BE2C (cell line): ENCODE data around the gene MDM2.
"Not testable (repeated sequence)": the region's sequence is repeated elsewhere in the genome, so short reads cannot be mapped to it uniquely, and the experiment has no call there.

ENCODE experiments used
- DNase-seq: peaks from one replicate; pipeline ENCODE4 v3.0.0-alpha.2; 2020
- H3K27me3 ChIP-seq: fragments of 250-450 bp; sonication (Bioruptor Pico); 2 replicates; pipeline ENCODE4 v1.5.1; 2020; ENCODE audit warnings: mild to moderate bottlenecking
- H3K36me3 ChIP-seq: fragments of 250-450 bp; sonication (Bioruptor Pico); 2 replicates; pipeline ENCODE4 v1.5.1; 2020; ENCODE audit warnings: mild to moderate bottlenecking
- H3K4me1 ChIP-seq: fragments of 250-450 bp; sonication (Bioruptor Pico); 2 replicates; pipeline ENCODE4 v1.5.1; 2020
- H3K4me3 ChIP-seq: 2 replicates; pipeline ENCODE4 v1.5.1; 2011; ENCODE audit warnings: low read depth, low read length
- H3K9me3 ChIP-seq: fragments of 250-450 bp; sonication (Bioruptor Pico); 2 replicates; pipeline ENCODE4 v1.5.1; 2020
- CTCF ChIP-seq: IDR thresholded peaks from 2 replicates; pipeline ENCODE4 v1.5.1; 2012; ENCODE audit warnings: mild to moderate bottlenecking, low read depth, low read length

MDM2 gene

GRCh38 chr12:68837215-68837614, 29.2 kb downstream of the MDM2 start:
- Histone ChIP-seq H3K27me3 (no peaks in the 10 kb centered on the region), H3K4me3 (no peak overlapping the region), H3K9me3 (no peaks in the 10 kb centered on the region), H3K36me3 (peaks cover 59% of the 10 kb centered on the region), H3K4me1 (peaks cover 5% of the 10 kb centered on the region; the same call in 1 of the 2 replicates)
- no peak for DNase-seq
- TF ChIP-seq CTCF: no peak

GRCh38 chr12:68838046-68838886, 30.3 kb downstream of the MDM2 start:
- no peak overlapping the region for H3K4me3 ChIP-seq
- H3K4me1 ChIP-seq: peaks cover 5% of the 10 kb centered on the region; the same call in 1 of the 2 replicates
- no peaks in the 10 kb centered on the region for H3K27me3 ChIP-seq
- peaks cover 60% of the 10 kb centered on the region for H3K36me3 ChIP-seq
- TF ChIP-seq CTCF: no peak
- DNase-seq: no peak
- no peaks in the 10 kb centered on the region for H3K9me3 ChIP-seq

GRCh38 chr12:68839183-68840147, 31.5 kb downstream of the MDM2 start:
- DNase-seq: no peak
- Histone ChIP-seq H3K9me3 (no peaks in the 10 kb centered on the region), H3K4me3 (no peak overlapping the region), H3K4me1 (peaks cover 5% of the 10 kb centered on the region; the same call in 1 of the 2 replicates), H3K27me3 (no peaks in the 10 kb centered on the region), H3K36me3 (peaks cover 51% of the 10 kb centered on the region)
- no peak for TF ChIP-seq CTCF

GRCh38 chr12:68841175-68841574, 33.2 kb downstream of the MDM2 start:
- DNase-seq, H3K27me3 ChIP-seq, H3K4me1 ChIP-seq, H3K9me3 ChIP-seq, H3K4me3 ChIP-seq: not testable (repeated sequence)
- H3K36me3 ChIP-seq: peaks cover 50% of the 10 kb centered on the region

GRCh38 chr12:68841717-68842116, 33.7 kb downstream of the MDM2 start:
- peaks cover 50% of the 10 kb centered on the region for H3K36me3 ChIP-seq

More at GRCh38 chr12:68841717-68842116, 33.7 kb downstream of the MDM2 start:
- Histone ChIP-seq H3K4me1 (no peaks in the 10 kb centered on the region), H3K27me3 (no peaks in the 10 kb centered on the region), H3K4me3 (no peak overlapping the region), H3K9me3 (no peaks in the 10 kb centered on the region)
- TF ChIP-seq CTCF: no peak
- DNase-seq: no peak
